ENCODE data around the gene TIGD2. TPM values are rescaled to one million over a fixed set of nuclear protein-coding genes. Genes with fewer than 3 reads are reported as not detected.

Gene TIGD2
- total RNA-seq (2016; rRNA removed; fragmentation: Illumina TruSeq; extraction: Trizol): 15.5 and 16.7 TPM in 2 replicates
- total RNA-seq (2016; cell fraction: cytosol; rRNA removed; fragmentation: Illumina TruSeq; extraction: Trizol; ENCODE audit: low read depth): 1.9 and 2.5 TPM in 2 replicates
- total RNA-seq (2016; cell fraction: insoluble cytoplasmic fraction; rRNA removed; fragmentation: Illumina TruSeq; extraction: Trizol): 14.8 and 17.2 TPM in 2 replicates
- 9.3 and 10.2 TPM in 2 replicates for total RNA-seq (2016; cell fraction: membrane; rRNA removed; fragmentation: Illumina TruSeq; extraction: Trizol)
- total RNA-seq (2016; cell fraction: nucleus; rRNA removed; fragmentation: Illumina TruSeq; extraction: Trizol): 21.2 and 23.1 TPM in 2 replicates
- polyA plus RNA-seq (2011; rRNA removed): 3.1 and 3.8 TPM in 2 replicates
- 1.9 and 2.8 TPM in 2 replicates for polyA plus RNA-seq (2011; cell fraction: cytosol; rRNA removed)
- polyA plus RNA-seq (2011; cell fraction: nucleus; rRNA removed): 4.5 and 5.1 TPM in 2 replicates
- polyA plus RNA-seq (2012): 5.9 and 7.7 TPM in 2 replicates
- 1.2 TPM in 2 replicates for polyA plus RNA-seq (2016; cell fraction: cytosol; fragmentation: Illumina TruSeq; extraction: Trizol; ENCODE audit: low read depth)
- 11.5 and 12.0 TPM in 2 replicates for polyA plus RNA-seq (2016; cell fraction: insoluble cytoplasmic fraction; fragmentation: Illumina TruSeq; extraction: Trizol; ENCODE audit: low read depth)
- polyA plus RNA-seq (2016; cell fraction: membrane; fragmentation: Illumina TruSeq; extraction: Trizol; ENCODE audit: low read depth): 3.6 and 4.8 TPM in 2 replicates
- 11.2 and 11.6 TPM in 2 replicates for polyA plus RNA-seq (2016; cell fraction: nucleus; fragmentation: Illumina TruSeq; extraction: Trizol; ENCODE audit: insufficient read depth, low read depth)
- polyA minus RNA-seq (2011; rRNA and poly(A)+ RNA removed; ENCODE audit: low replicate concordance): 2.8 and 5.2 TPM in 2 replicates
- 6.3 and 8.1 TPM in 2 replicates for polyA minus RNA-seq (2011; cell fraction: cytosol; rRNA and poly(A)+ RNA removed)
- polyA minus RNA-seq (2011; cell fraction: nucleus; rRNA and poly(A)+ RNA removed): 37.7 and 39.1 TPM in 2 replicates
- Bru-seq, nascent RNA: percentile 95 among the genes with signal in this experiment
- BruChase-seq, experiment 1, labeled RNA remaining after a 6-hour chase: percentile 76 among the genes with signal in this experiment
- BruChase-seq, experiment 2, labeled RNA remaining after a 2-hour chase: percentile 91 among the genes with signal in this experiment
- long read RNA-seq, experiment 1, partial matches to known transcripts: 0 of 6 reads
- long read RNA-seq, experiment 1, other reads (novel, unspliced or antisense): 0 of 6 reads
- long read RNA-seq, experiment 2, transcript TIGD2-201 (1 exons, 2,083 nt): major isoform, 8 of 13 reads
- long read RNA-seq, experiment 2, transcript TIGD2-202 (2 exons, 3,217 nt): minor isoform, 5 of 13 reads
- long read RNA-seq, experiment 2, partial matches to known transcripts: 0 of 13 reads
- long read RNA-seq, experiment 2, other reads (novel, unspliced or antisense): 0 of 13 reads

DNA sequence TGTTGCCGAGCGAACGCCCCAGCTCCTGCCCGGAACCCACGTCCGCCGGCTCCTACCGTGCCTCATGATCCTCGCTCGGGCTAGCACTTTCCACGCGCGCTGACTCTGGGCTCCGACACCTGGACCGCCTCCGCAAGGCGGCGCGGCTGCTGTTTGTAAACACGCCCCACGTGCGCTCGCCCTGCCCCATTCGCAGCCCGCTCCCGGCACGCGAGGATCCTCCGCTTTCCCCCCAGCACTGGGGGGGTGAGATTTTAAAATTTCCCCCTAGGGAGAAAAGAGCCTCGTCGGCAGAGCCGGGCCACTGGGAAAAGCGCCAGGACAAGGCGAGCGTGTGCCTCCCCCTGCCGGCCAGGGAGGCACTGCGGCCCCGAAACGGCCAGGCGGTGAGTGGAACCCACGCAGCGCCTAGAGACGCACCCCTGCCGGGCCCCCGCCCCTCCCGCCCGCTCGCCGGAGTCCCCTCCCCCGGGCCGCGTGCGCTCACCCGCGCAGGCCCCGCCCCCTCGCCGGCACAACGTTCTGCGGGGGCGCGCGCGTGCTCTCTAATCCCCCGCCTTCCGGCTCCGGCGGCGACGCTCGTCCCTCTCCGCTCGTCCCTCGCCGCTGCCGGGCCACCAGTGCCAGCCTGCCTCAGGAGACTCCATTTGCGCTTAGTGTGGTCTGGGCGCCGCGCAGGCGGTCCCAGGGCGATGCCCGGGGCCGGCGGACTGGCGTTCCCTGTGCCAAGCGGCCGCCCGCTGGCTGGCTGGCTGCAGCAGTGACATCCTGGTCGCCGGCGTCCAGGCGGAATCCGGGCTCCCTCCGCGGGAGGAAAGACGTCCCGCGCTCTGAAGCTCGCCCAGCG, at the start of gene TIGD2:
TSS of gene TIGD2 (plus strand) at position 548 of the 847 bp plus-strand sequence. CDS start 1,442 bp downstream, outside the sequence.
- H3K4me3 ChIP-seq (replicated peaks in 1 of 3; ENCODE audit: insufficient read depth in 1 of 3, low read depth in 2 of 3, low read length in 3 of 3): peak within 1 kb of the TSS; percentile 78 to 83 (median 79)
- peak within 1 kb of the TSS; percentile 87 for H3K27ac ChIP-seq (ENCODE audit: extremely low read length, insufficient read depth, low read length)
- ATAC-seq: peak; percentile 84
- intact Hi-C loops (cut with micrococcal nuclease; ENCODE audit: unreplicated experiment) (loop anchor here (5.0 kb wide), 2 partner anchors 294 to 589 kb away; partner anchors contain the start of gene PYURF), in situ Hi-C loops (cut with HindIII; ENCODE audit: extremely low pct_ligation_motif_present, low pct_unique_long_range_greater_than_20kb) (loop anchor here (5.0 kb wide), 1 partner anchor 299 kb away; no protein-coding TSS in a partner anchor)
- H3K4me2 ChIP-seq (ENCODE audit: low read depth, low read length): peak within 1 kb of the TSS; percentile 92
- ChIA-PET POLR2A (interaction anchor here (1.1 kb wide), 1 partner anchor 12 kb away, joined by 6 read pairs; no protein-coding TSS in a partner anchor), CTCF (ENCODE audit: low intra/inter-chr PET ratio, low total read pairs) (interaction anchor here (0.9 to 1.2 kb wide), 2 partner anchors 48 to 292 kb away, joined by 3 to 4 read pairs; no protein-coding TSS in a partner anchor)
- H3K79me2 ChIP-seq (ENCODE audit: insufficient read depth, low read length): peaks cover 5% of the 10 kb centered on the region
- H3K9me3 ChIP-seq (ENCODE audit: low read length): no peaks in the 10 kb centered on the region
- BruUV-seq (replicated peaks): no TSS peak
- FAIRE-seq: no peak
- H3K4me1 ChIP-seq (ENCODE audit: insufficient read depth, low read length): peaks cover 49% of the 10 kb centered on the region
- no peaks in the 10 kb centered on the region for H4K20me1 ChIP-seq (ENCODE audit: insufficient read depth, low read length)
- peak within 1 kb of the TSS; percentile 87 for H3K9ac ChIP-seq (ENCODE audit: insufficient read depth, low read depth, low read length)
- DNase-seq (ENCODE audit: low spot score): peak; percentile 69
- H3K27me3 ChIP-seq (ENCODE audit: control insufficient read depth in 1 of 2, insufficient read depth in 2 of 2, low read length in 2 of 2): peaks cover 0 to 4% of the 10 kb centered on the region in 2 experiments; a peak in 1 of 5 replicates
- peak within 1 kb of the TSS; percentile 18 for H2AFZ ChIP-seq (ENCODE audit: low read length)
- WGBS (ENCODE audit: low lambda C conversion rate): 5% methylated on average over 16 of the region's 101 CpGs
- no peaks in the 10 kb centered on the region for H3K36me3 ChIP-seq (replicated peaks in 1 of 2; ENCODE audit: control insufficient read depth in 1 of 2, insufficient read depth in 2 of 2, low read length in 2 of 2)
- TF ChIP-seq ZNF652 (CRISPR knock-in tag; IDR thresholded peaks at IDR 0.05; ENCODE audit: borderline replicate concordance, low read depth) (no peak), ZNF17 (CRISPR knock-in tag; IDR thresholded peaks at IDR 0.05) (0 out of 2 replicates have a peak, but pooled peaks have one; percentile 70), REL (CRISPR knock-in tag; conservative IDR thresholded peaks at IDR 0.05) (peak; percentile 84), ZNF724P (CRISPR knock-in tag; IDR thresholded peaks at IDR 0.05; ENCODE audit: borderline replicate concordance) (0 out of 2 replicates have a peak, but pooled peaks have one; percentile 54), ZNF543 (CRISPR knock-in tag; IDR thresholded peaks at IDR 0.05) (0 out of 2 replicates have a peak, but pooled peaks have one; percentile 29), ZNF557 (CRISPR knock-in tag; IDR thresholded peaks at IDR 0.05) (no peak), RAD21 (CRISPR knock-in tag; IDR thresholded peaks at IDR 0.05) (peak; percentile 60), ZNF589 (CRISPR knock-in tag; conservative IDR thresholded peaks at IDR 0.05) (peak; percentile 50; the same call in 1 of the 2 replicates), HIC2 (CRISPR knock-in tag; IDR thresholded peaks at IDR 0.05; ENCODE audit: low read depth) (peak; percentile 36; the same call in 1 of the 2 replicates), XRCC5 (optimal IDR thresholded peaks at IDR 0.05; ENCODE audit: low read length) (peak; percentile 4), ATAD3A (CRISPR knock-in tag; IDR thresholded peaks at IDR 0.05) (no peak)
- TF ChIP-seq, protein P1, sequence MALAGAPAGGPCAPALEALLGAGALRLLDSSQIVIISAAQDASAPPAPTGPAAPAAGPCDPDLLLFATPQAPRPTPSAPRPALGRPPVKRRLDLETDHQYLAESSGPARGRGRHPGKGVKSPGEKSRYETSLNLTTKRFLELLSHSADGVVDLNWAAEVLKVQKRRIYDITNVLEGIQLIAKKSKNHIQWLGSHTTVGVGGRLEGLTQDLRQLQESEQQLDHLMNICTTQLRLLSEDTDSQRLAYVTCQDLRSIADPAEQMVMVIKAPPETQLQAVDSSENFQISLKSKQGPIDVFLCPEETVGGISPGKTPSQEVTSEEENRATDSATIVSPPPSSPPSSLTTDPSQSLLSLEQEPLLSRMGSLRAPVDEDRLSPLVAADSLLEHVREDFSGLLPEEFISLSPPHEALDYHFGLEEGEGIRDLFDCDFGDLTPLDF (CRISPR knock-in tag; IDR thresholded peaks at IDR 0.05): 0 out of 2 replicates have a peak, but pooled peaks have one; percentile 27

Data from HepG2 (cell line).